RWPE2 (cell line): ENCODE data around the gene OR6S1.

Experiments used
- ATAC-seq: fragments of 200-7000 bp; cut with Tn5 transposase; 3 replicates; pipeline ENCODE4 v1.9.1; 2021; ENCODE audit warnings: low read depth
- DNase-seq: peaks from one replicate; pipeline ENCODE4 v3.0.0-alpha.2; 2020; ENCODE audit warnings: low spot score
- H3K27ac ChIP-seq: fragments of 450-650 bp; 2 replicates; pipeline ENCODE4 v1.5.1; 2017; ENCODE audit warnings: mild to moderate bottlenecking; ENCODE audit not compliant: poor library complexity, severe bottlenecking
- H3K27me3 ChIP-seq: fragments of 250-450 bp; sonication (Bioruptor Pico); 2 replicates; pipeline ENCODE4 v1.5.1; 2021; ENCODE audit warnings: mild to moderate bottlenecking, moderate library complexity; ENCODE audit not compliant: insufficient read depth, poor library complexity, severe bottlenecking
- H3K36me3 ChIP-seq: fragments of 250-450 bp; sonication (Bioruptor Pico); 2 replicates; pipeline ENCODE4 v1.5.1; 2020; ENCODE audit warnings: low read depth, mild to moderate bottlenecking, moderate library complexity
- H3K4me1 ChIP-seq: fragments of 250-450 bp; sonication (Bioruptor Pico); 2 replicates; pipeline ENCODE4 v1.5.1; 2021; ENCODE audit warnings: mild to moderate bottlenecking, moderate library complexity; ENCODE audit not compliant: insufficient read depth, poor library complexity, severe bottlenecking
- H3K4me3 ChIP-seq: fragments of 250-450 bp; sonication (Bioruptor Pico); 2 replicates; pipeline ENCODE4 v1.5.1; 2021; ENCODE audit warnings: mild to moderate bottlenecking, moderate library complexity; ENCODE audit not compliant: severe bottlenecking
- H3K9me3 ChIP-seq: fragments of 250-450 bp; sonication (Bioruptor Pico); 2 replicates; pipeline ENCODE4 v1.5.1; 2021; ENCODE audit warnings: mild to moderate bottlenecking, moderate library complexity; ENCODE audit not compliant: severe bottlenecking
- CTCF ChIP-seq: fragments of 450-650 bp; IDR thresholded peaks from one replicate; pipeline ENCODE4 v1.5.1; 2017; ENCODE audit warnings: mild to moderate bottlenecking, moderate library complexity; ENCODE audit not compliant: poor library complexity, severe bottlenecking

OR6S1 gene

GRCh38 chr14:20606190-20606901 lies 35.1 kb downstream of the OR6S1 start:
- Histone ChIP-seq H3K9me3 (no peaks in the 10 kb centered on the region), H3K36me3 (no peaks in the 10 kb centered on the region), H3K27me3 (no peaks in the 10 kb centered on the region), H3K4me1 (no peaks in the 10 kb centered on the region), H3K4me3 (no peak overlapping the region), H3K27ac (no peak overlapping the region)
- DNase-seq (no peak), ATAC-seq (peak; percentile 22; the same call in 1 of the 3 replicates)
- TF ChIP-seq CTCF: peak; percentile 73

DNA sequence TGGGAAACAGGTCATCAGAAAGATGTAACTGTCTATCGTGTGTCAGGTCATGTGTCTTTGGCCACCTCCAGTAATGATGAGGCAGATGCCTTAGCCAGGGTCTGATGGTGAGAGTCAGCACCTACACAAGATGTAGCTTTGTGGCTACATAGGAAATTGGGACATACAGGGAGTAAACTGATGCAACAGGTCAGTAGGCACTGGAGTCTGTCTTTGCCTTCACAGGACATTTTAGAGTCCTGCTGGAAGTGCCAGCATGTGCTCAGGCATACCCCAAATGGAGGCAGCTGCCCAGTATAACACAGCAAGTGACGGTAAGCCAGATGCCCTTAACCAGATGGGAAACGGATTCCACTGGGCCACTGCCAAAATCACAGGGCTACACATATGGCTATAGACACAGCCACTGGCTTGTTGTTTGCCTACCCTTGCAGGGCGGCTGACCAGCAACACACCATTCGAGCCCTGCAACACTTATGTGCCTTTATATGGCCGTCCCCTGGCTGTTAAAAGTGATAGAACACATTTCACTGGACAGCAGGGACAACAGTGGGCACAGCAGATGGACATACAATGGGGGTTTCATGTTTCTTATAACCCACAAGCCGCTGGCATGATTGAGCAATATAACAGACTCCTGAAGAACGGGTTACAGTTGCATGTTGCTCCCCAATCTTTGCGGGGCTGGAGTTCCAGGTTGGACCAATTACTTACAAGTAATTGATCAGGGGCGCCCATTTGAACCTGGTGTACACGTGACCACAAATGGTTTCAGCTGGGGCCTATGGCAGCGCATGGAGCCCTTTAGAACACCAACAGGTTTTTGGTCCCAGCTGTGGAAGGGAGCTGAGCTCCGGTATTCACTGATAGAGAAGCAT lies 37.4 kb downstream of the OR6S1 start:
- ATAC-seq: no peak
- no peaks in the 10 kb centered on the region for H3K4me1 ChIP-seq
- no peaks in the 10 kb centered on the region for H3K27me3 ChIP-seq
- H3K4me3 ChIP-seq: no peak overlapping the region
- TF ChIP-seq CTCF: no peak
- no peaks in the 10 kb centered on the region for H3K36me3 ChIP-seq
- no peaks in the 10 kb centered on the region for H3K9me3 ChIP-seq
- no peak for DNase-seq
- H3K27ac ChIP-seq: no peak overlapping the region

GRCh38 chr14:20602583-20602982 lies 38.9 kb downstream of the OR6S1 start:
- Histone ChIP-seq H3K9me3 (no peaks in the 10 kb centered on the region), H3K27me3 (no peaks in the 10 kb centered on the region), H3K27ac (no peak overlapping the region), H3K36me3 (no peaks in the 10 kb centered on the region), H3K4me3 (no peak overlapping the region), H3K4me1 (no peaks in the 10 kb centered on the region)
- no peak for DNase-seq
- no peak for TF ChIP-seq CTCF
- ATAC-seq: no peak

DNA sequence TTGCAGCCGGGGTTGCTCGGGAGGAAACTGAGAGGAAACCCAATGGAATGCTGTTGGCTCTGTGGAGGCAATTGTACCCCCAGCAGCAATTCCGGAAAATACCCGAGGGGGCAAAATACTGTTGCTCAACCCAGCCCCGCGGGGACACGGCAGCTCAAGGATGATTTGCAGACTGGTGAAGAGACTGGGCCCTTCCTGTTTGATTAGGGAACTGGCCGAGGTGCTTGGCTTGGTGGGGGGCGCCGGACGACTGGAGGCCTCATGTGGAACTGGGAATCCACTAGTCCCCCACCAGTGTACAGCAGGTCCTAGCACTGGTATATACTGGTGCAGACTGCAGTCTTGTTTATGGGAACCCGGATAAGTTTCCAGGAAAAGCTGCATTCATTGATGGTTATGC lies 40.0 kb downstream of the OR6S1 start:
- no peak for TF ChIP-seq CTCF
- DNase-seq (no peak), ATAC-seq (no peak)
- no peaks in the 10 kb centered on the region for H3K27me3 ChIP-seq
- H3K27ac ChIP-seq: no peak overlapping the region
- H3K4me1 ChIP-seq: no peaks in the 10 kb centered on the region
- no peaks in the 10 kb centered on the region for H3K36me3 ChIP-seq
- no peaks in the 10 kb centered on the region for H3K9me3 ChIP-seq
- H3K4me3 ChIP-seq: no peak overlapping the region
